ENCODE data around the gene EPHB1. TPM values are rescaled to one million over a fixed set of nuclear protein-coding genes. Genes with fewer than 3 reads are reported as not detected.

The EPHB1 gene
- total RNA-seq, 1 donor from 2014 or later, result 3.8 TPM

DNA sequence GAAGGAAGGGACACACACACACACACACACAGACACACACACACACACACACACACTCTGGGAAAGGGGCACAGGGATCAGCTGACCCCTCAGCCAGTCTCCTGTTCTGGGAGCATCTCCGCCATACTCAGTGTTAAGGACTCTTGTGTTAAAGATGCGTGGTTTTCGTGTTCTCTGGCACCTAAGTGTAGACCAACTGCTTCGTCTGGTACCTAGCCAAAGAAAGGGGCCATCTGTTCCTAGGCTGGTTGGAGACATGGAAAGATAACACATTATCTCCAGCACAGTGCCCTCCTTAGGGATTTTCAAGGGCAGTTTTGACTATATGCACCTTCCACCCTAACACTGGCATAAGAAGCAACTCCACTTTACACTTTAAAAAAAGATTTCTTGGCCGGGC is 65.1 kb downstream of the EPHB1 start:
- TF ChIP-seq, protein P1, sequence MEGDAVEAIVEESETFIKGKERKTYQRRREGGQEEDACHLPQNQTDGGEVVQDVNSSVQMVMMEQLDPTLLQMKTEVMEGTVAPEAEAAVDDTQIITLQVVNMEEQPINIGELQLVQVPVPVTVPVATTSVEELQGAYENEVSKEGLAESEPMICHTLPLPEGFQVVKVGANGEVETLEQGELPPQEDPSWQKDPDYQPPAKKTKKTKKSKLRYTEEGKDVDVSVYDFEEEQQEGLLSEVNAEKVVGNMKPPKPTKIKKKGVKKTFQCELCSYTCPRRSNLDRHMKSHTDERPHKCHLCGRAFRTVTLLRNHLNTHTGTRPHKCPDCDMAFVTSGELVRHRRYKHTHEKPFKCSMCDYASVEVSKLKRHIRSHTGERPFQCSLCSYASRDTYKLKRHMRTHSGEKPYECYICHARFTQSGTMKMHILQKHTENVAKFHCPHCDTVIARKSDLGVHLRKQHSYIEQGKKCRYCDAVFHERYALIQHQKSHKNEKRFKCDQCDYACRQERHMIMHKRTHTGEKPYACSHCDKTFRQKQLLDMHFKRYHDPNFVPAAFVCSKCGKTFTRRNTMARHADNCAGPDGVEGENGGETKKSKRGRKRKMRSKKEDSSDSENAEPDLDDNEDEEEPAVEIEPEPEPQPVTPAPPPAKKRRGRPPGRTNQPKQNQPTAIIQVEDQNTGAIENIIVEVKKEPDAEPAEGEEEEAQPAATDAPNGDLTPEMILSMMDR (IDR thresholded peaks at IDR 0.05), result no peak
- ChIA-PET CTCF (no interaction called here), POLR2A (no interaction called here)
- Mint-ChIP-seq H3K36me3 (ENCODE audit: low read depth) (no peaks in the 10 kb centered on the region), H3K27me3 (peaks cover 4% of the 10 kb centered on the region), H3K9me3 (no peaks in the 10 kb centered on the region), H3K4me1 (no peaks in the 10 kb centered on the region), H3K4me3 (no peak overlapping the region), H3K27ac (no peak overlapping the region)
- ATAC-seq (ENCODE audit: low read depth) (no peak), DNase-seq (no peak)
- intact Hi-C loops (cut with micrococcal nuclease), result no loop called here

DNA sequence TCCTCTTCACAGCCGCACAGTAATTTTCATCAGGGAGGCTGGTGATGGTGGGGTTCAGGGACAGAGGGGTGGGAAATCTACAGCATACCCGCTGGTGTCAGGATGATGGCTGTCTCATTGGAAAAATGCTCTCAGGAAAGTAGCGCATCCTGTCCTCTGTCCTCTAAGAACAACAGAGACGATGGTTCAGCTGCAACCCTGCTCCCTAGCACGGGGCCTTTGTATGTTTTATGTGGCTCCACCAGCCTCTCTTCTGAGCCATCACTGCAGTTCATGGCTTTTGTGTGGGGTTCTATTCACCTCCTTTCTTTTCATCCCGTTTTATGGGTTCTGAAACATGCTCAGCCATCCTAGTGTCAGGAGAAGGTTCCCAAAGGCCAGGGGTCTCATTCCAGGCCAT is 68.9 kb downstream of the EPHB1 start:
- TF ChIP-seq, protein P1 (IDR thresholded peaks at IDR 0.05), result no peak
- Mint-ChIP-seq H3K4me3 (no peak overlapping the region), H3K27me3 (peaks cover 10% of the 10 kb centered on the region), H3K36me3 (ENCODE audit: low read depth) (no peaks in the 10 kb centered on the region), H3K27ac (no peak overlapping the region), H3K4me1 (no peaks in the 10 kb centered on the region), H3K9me3 (no peaks in the 10 kb centered on the region)
- no peak for ATAC-seq (ENCODE audit: low read depth)
- POLR2A ChIA-PET, result no interaction called here
- DNase-seq, result no peak
- intact Hi-C loops (cut with micrococcal nuclease), result no loop called here
- CTCF ChIA-PET, result no interaction called here

DNA sequence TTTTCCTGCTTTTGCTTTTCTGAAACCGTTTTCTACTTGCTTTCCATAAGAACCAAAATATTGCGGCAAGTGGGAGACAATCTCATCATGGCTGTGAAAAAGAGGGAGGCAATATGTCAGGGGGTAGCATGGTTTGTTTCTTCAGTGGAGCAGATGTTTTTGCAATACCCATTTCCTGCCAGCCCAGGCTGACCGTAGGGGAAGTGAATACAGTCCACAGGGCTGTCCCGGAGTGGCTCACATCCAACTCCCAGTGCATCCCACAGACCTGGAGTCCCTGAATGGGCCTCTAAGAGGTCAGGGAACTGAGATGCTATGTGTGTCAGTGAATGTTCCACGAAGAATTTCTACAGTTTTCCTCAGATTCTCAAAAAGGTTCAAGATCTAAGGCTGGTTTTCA is 69.6 kb downstream of the EPHB1 start:
- no peak overlapping the region for H3K4me3 Mint-ChIP-seq
- H3K27me3 Mint-ChIP-seq, result peaks cover 7% of the 10 kb centered on the region
- no peaks in the 10 kb centered on the region for H3K4me1 Mint-ChIP-seq
- H3K27ac Mint-ChIP-seq, result no peak overlapping the region
- ChIA-PET POLR2A (no interaction called here), CTCF (no interaction called here)
- TF ChIP-seq, protein P1 (IDR thresholded peaks at IDR 0.05), result no peak
- DNase-seq, result no peak
- ATAC-seq (ENCODE audit: low read depth), result no peak
- H3K36me3 Mint-ChIP-seq (ENCODE audit: low read depth), result no peaks in the 10 kb centered on the region
- intact Hi-C loops (cut with micrococcal nuclease), result no loop called here
- H3K9me3 Mint-ChIP-seq, result no peaks in the 10 kb centered on the region

DNA sequence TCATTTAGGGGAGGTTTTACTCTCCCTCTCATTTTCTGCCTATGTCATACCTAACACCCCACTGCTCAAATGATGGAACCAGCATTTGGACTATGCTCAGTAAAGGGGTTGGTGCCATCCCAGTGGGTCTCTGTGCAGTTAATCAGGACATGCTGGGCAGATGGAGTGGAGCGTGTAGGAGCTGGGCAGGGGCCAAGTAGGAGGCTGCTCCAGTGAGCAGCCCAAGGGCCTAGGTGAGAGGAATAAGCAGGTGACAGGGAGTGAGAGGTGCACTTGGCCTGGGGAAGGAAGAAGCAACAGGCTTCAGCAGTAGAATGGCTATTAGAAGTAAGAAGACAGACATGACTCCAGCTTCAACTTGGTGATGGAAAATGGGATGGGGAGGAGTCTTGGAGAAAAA is 72.2 kb downstream of the EPHB1 start:
- POLR2A ChIA-PET, result no interaction called here
- Mint-ChIP-seq H3K27me3 (peaks cover 11% of the 10 kb centered on the region), H3K36me3 (ENCODE audit: low read depth) (no peaks in the 10 kb centered on the region), H3K27ac (no peak overlapping the region), H3K4me3 (no peak overlapping the region), H3K4me1 (no peaks in the 10 kb centered on the region), H3K9me3 (no peaks in the 10 kb centered on the region)
- ATAC-seq (ENCODE audit: low read depth) (no peak), DNase-seq (no peak)
- intact Hi-C loops (cut with micrococcal nuclease), result no loop called here
- CTCF ChIA-PET, result no interaction called here
- TF ChIP-seq, protein P1 (IDR thresholded peaks at IDR 0.05), result no peak

DNA sequence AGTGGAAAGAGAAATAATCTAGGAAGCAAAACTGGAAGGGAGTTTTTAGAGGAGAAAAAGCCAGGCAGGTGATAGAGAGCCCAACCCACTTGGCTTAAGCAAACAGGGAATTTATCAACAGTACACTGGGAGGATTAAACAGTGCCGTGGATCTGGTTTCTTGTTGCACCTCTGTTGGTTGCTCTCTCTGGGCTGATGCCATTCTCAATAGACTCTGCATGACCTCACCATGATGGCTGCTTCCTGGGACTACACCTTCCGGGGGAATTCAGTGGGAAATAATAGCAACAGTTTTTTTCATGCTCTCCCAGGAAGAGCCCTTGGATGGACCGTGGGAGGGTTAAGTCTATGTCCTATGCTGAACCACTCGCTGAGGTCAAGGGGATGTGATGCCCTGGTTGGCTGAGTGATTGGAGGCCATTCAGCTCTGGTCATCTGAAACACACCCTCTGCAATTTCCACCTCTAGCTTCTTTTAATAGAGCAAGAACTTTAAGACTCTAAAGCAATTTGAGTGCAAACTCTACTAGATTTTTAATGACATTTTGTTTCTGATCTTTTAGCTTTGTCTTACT is 74.2 kb downstream of the EPHB1 start:
- intact Hi-C loops (cut with micrococcal nuclease), result no loop called here
- no peaks in the 10 kb centered on the region for H3K36me3 Mint-ChIP-seq (ENCODE audit: low read depth)
- TF ChIP-seq, protein P1 (IDR thresholded peaks at IDR 0.05), result no peak
- H3K27ac Mint-ChIP-seq, result no peak overlapping the region
- CTCF ChIA-PET, result no interaction called here
- peaks cover 10% of the 10 kb centered on the region for H3K27me3 Mint-ChIP-seq
- H3K4me1 Mint-ChIP-seq, result no peaks in the 10 kb centered on the region
- H3K9me3 Mint-ChIP-seq, result no peaks in the 10 kb centered on the region
- DNase-seq (no peak), ATAC-seq (ENCODE audit: low read depth) (no peak)
- POLR2A ChIA-PET, result no interaction called here
- no peak overlapping the region for H3K4me3 Mint-ChIP-seq
